A549 treated with dexamethasone at 1 μM for 4 hours (cell line): Measurements from ENCODE around the gene RAB19. TPM values are rescaled to one million over a fixed set of nuclear protein-coding genes. Genes with fewer than 3 reads are reported as not detected.

Source experiments
- total RNA-seq: library from RNA; stranded (reverse); fragments of 200-300 nt; extraction: Qiagen RNA extraction; gene quantifications from 5 replicates; pipeline ENCODE4 v1.2.3, GENCODE V29; 2022

RAB19 gene, protein sequence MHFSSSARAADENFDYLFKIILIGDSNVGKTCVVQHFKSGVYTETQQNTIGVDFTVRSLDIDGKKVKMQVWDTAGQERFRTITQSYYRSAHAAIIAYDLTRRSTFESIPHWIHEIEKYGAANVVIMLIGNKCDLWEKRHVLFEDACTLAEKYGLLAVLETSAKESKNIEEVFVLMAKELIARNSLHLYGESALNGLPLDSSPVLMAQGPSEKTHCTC
- total RNA-seq, result not detected in 5 replicates

GRCh38 chr7:140403878-140404564 lies at the start of gene RAB19:
RAB19 (plus strand) TSS chr7:140404058; CDS start chr7:140407647, 3,589 bp downstream.

GRCh38 chr7:140397784-140398750 lies 5.8 kb upstream of the RAB19 start, which contains the start of gene SLC37A3:
SLC37A3 (minus strand) TSS chr7:140398530; CDS start chr7:140382526, 16,004 bp downstream.

Other genes starting within 250 kb of the RAB19 start
- 1.3 to 3.4 TPM (median 2.5 TPM) in 5 replicates for gene KDM7A, start 227.1 kb upstream of the RAB19 start, total RNA-seq
- 24.0 to 30.5 TPM (median 27.2 TPM) in 5 replicates for gene SLC37A3, start 5.5 kb upstream of the RAB19 start, total RNA-seq
- gene MKRN1, start 75.4 kb downstream of the RAB19 start, total RNA-seq, result 64.5 to 72.1 TPM (median 67.4 TPM) in 5 replicates
- gene DENND2A, start 236.8 kb downstream of the RAB19 start, total RNA-seq, result 0.59 to 1.1 TPM (median 0.78 TPM) in 5 replicates